GM18951 (cell line): ENCODE data around the gene EFCAB8.
"Not testable (repeated sequence)": the region's sequence is repeated elsewhere in the genome, so short reads cannot be mapped to it uniquely, and the experiment has no call there.

Source experiments
- POLR2A ChIP-seq: IDR thresholded peaks from 4 replicates; pipeline ENCODE4 v1.6.1; 2011; ENCODE audit warnings: mild to moderate bottlenecking; ENCODE audit not compliant: insufficient read length, insufficient read depth; ENCODE audit errors: extremely low read depth
- in situ Hi-C: fragments of 300-500 bp; cut with MboI; formaldehyde crosslinking; loops from one replicate; pipeline ENCODE4 v1.12.0; 2022; ENCODE audit warnings: low sequenced_read_pairs, mixed read lengths, inconsistent platforms; ENCODE audit not compliant: unreplicated experiment

The EFCAB8 gene

DNA sequence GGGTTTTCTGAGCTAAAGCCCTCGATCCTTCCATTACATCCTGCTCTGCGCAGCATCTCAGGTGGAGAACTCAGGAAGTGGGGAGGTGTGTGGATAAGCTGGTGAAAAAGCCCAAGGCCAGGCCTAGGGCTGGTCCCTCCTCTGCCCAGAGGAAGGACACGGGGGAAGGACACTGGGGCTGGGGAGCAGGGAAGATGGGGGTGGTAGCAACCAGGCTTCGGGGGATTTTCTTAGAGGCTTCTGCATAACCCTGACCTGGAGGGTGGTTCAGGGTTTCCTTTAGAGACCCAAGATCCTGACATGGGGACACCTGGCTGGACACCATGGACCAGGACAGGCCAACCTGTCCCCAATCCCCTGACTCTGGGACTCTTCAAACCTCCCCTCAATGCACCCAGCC, 107.7 kb downstream of the EFCAB8 start:
- no peak for TF ChIP-seq POLR2A
- in situ Hi-C loops, result no loop called here

DNA sequence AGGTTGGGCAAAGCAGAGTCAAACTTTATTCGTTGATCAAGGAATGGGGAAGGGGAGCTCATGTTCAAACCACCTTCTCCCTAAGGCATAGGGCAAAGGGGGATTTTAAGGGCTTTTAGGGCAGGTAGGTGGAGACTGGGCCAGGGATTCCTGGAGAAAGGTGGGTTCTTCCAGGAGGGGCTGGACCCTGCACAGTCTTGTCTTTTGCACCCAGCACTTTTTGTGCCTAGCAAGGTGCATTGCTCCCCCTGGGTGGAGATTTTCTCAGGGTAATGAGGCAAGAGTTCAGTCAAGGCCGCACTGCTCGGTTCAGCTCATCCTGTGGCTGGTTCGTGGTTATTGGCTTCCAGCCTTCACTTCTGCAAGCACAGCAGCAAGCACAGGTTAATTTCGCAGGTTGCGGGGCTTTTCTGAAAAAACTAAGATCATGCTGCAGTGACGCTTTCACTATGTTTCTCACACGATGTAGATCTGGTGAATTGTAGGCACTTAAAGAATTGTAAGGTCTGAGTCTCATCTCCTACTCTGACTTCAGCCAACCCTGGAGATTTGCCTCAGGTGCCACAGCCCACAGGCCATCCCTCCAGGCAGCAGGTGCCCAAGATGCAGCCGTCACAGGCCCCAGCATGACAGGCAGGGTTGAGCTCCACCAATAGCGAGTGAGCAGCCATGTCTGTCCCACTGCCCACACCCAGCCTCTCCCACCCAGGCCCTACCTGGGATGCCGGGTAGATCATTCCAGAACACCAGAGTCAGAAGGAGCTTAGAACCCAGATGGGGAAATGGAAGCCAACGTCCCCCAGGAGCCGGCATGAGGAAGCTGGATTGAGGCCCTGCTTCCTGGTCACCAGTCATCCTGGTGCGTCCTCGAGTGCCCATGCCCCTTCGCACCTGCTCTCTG, 108.4 kb downstream of the EFCAB8 start:
- no peak for TF ChIP-seq POLR2A
- in situ Hi-C loops, result no loop called here

DNA sequence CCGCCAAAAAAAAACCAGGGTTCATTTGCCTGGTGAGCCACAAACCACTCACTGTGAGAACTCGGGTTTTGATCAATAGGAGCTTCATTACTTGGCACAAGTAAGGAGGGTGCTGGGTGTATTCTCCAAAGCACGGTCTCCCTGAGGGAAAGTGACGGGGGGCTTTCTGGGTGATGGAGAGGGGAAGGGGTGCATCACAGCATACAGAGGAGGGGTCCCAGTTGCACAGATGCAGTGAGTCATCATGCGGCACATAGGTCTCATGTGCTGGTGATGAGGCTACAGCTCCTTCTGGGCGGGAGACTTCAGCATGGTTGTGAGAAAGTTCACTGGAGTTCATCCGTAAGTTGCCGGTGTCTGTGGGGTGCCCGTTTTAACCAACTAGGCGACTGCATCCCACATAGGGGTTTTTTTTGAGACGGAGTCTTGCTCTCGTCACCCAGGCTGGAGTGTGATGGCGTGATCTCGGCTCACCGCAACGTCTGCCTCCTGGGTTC, 109.3 kb downstream of the EFCAB8 start:
- no peak for TF ChIP-seq POLR2A
- in situ Hi-C loops, result no loop called here

DNA sequence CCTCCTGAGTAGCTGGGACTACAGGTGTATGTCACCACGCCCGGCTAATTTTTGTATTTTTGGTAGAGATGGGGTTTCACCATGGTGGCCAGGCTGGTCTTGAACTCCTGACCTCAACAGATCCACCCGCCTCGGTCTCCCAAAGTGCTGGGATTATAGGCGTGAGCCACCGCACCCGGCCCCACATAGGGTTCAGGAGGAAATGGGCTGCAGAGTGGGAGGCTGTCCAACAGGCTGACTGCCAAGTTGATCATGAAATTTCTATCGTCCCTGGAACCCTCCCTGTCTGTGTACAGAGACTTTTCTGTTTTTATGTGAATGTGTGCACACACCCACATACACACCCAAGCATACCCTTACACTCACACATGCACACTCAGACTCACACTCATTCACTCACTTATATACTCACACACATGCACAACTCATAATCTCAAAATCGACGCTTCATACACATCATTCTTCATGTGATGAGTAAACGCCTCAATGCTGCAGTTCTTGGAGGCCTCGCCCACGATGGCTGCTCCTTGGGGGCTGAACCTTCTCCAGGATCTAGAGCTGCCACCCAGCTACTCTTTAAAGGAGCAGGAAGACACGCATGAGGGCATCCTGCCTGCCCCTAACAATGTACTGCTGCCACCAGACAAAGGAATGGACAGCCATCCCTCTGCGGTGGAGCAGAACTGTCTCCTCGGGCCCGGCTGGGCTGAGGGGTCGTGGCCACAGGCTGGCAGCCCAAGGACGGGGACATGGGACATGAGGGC, 109.9 kb downstream of the EFCAB8 start:
- TF ChIP-seq POLR2A, result no peak
- in situ Hi-C loops, result no loop called here

DNA sequence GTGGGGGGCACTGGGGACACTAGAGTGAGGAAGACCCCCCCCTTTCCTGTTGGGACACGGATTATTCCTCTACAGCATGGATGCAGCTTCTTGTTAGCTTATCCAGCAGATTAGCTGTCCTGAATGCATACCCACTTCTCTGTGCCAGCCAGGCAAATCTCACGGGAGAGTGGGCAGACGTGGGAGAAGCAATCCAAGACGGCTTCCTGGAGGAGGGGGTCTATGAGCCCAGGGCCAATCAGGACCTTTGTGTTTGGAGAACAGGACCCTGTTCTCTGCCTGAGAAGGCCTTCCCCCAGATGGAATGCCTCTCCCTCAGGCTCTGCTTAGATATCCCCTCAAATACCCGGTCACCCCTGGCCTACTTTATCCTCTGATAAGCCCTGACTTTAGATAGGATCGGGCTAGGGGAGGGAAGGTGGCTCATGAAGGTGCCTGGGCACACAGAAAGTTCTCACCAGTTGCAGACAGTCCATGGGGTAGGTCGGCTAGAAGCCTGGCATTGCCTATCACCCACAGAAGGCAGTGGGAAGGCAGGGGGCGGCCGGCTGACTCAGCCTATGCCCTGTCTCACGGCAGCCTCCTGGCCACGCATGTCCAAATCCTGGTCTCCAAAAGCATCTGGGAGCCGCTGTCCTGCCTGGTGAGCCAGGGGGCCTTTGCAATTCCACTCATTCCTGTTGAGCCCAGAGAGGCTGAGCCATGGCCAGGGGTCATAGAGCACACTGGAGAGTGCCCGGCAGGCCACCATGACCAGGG, 110.8 kb downstream of the EFCAB8 start:
- no peak for TF ChIP-seq POLR2A
- in situ Hi-C loops, result no loop called here

DNA sequence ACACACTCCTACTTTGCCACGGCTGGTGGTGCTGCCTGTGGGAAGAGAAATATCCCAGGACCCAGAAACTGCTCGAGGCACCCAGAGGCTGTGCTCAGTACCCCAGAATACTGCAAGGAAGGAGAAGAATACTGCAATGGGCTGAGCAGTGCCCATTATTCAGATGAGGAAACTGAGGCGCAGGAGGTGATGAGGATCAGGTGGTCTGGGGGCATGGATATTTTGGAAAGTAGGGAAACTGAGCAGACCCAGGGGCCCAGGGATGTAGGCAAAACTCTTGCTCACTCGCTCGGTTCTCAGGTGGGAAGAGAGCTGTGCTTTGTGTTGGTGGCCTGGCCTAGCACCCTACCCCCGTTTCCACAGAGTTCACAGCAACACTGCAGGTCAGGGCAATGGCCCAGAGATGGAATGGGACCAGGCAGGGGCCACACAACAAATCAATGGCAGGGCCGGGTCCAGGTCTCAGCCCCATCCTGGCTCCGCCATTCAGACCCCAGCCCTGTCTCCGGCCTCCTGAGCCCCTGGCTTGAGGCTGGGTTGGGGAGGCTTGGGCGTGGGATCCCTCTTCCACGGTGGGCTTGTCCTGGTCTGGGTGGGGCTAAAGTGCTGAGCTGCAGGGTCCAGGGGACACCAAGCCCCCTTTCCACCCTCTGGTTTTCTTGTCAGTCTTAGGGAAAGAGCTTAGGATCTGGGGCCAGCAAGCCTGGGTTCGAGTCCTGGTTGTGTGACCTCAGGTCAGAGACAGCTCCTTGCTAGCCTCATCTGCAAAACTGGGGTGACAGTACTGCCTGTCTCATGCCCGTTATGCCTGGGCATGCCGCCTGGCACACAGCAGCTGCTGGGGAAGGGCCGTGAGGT, 111.6 kb downstream of the EFCAB8 start:
- no peak for TF ChIP-seq POLR2A
- in situ Hi-C loops, result no loop called here

DNA sequence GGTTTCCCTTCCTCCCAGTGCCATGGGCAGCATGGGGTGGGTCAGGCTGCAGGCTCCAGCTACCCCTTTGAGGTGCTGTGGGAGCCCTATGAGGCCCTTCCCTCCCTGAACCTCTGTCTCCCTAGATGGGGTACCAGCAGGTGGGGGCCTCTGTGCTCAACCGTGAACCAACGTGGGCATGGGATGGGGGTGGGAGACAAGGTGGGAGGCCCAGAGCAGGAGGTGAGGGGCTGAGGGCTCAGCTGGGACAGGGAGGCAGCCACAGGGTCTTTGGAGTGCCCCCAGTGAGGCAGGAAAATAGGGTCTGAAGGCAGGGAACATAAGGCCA, 112.2 kb downstream of the EFCAB8 start:
- in situ Hi-C loops, result no loop called here
- TF ChIP-seq POLR2A, result no peak

DNA sequence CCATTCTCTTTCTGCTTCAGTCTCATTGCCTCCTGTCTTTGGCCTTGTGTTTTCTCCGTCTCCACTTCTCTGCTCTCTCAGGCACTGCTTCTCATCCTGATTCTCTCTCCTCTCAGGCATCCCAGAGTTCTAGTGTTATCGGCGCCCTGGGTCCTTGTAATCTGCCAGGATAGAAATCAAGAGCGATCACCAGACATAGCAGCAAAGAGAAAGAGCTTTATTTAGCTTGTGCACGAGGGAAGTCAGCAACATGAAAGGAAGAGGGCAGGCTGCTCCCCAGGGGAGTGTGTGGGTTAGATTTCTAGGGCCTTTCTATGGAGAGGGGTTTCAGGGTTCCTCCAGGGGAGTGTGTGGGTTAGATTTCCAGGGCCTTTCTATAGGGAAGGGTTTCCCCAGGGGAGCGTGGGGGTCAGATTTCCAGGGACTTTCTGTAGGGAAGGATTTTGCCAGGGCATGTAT, 113.0 kb downstream of the EFCAB8 start:
- no peak for TF ChIP-seq POLR2A
- in situ Hi-C loops, result no loop called here

DNA sequence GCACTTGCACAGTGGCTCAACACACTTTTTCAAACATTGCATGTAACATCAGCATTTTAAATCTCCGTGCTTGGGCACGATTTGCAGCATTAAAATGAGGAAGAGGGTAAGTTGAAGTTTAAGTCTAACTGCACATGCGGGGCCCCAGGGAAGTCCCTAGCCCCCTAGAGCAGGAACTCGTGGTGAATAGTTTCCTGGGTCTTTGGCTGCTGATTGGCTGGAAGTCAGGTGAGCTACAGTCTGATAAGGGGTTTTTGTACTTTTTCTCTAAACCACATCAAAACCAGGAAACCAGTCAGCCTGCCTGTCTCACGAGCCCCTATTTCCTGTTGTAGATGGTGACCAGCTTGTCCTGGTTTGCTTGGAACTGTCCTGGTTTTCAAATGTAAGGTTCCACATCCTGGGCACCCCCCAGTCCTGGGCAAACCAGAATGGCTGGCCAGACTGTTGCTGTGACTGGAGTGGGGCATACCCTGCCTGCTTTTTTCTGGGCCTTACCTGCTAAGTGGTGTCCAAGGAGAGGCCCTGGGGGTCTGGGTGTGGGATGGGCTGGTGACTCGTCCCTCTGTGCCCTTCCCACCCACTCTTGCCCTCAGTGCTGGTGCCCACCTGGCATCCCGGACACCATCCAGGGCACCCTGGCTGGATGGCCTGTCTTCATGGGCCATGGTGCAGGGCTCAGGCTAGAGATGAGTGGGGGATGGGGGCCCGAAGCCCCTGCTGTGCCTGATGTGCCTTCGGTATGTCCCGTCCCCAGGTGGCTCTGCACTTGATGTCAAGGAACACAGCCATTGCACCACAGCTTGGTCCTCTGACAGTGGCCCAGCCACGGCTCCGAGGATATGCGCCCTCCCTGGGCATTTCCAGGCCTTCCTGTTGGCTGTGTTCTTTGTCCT, 113.7 kb downstream of the EFCAB8 start:
- in situ Hi-C loops, result no loop called here
- peak; percentile 41 for TF ChIP-seq POLR2A

DNA sequence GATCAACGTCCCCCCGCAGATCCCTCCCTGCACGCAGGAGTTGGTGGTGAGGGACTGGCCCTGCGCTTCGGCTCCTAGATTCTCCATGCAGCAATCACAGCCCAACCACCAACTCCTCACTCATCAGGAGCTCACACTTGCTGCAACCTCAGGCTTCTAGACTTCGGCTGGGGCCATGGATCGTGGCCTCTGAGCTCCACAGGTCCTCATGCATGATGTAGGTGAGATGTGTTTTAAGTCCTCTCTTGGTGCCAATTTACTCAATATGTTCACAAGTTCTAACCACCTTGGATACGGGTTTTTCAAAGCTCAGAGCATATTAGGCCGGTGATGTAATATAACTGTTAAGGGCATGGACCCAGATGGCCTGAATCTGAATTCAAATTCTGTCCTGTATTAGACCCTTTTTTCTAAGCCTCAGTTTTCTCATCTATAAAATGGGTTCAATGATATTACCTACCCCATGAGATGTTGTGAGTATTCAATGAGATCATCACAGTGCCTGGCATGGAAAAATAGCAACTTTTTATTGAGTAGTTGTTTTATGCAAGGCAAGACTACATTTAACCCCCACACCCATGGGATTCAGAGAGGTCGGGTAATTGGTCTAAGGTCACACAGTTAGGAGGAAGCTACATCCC, 114.5 kb downstream of the EFCAB8 start:
- TF ChIP-seq POLR2A, result no peak
- in situ Hi-C loops, result no loop called here

DNA sequence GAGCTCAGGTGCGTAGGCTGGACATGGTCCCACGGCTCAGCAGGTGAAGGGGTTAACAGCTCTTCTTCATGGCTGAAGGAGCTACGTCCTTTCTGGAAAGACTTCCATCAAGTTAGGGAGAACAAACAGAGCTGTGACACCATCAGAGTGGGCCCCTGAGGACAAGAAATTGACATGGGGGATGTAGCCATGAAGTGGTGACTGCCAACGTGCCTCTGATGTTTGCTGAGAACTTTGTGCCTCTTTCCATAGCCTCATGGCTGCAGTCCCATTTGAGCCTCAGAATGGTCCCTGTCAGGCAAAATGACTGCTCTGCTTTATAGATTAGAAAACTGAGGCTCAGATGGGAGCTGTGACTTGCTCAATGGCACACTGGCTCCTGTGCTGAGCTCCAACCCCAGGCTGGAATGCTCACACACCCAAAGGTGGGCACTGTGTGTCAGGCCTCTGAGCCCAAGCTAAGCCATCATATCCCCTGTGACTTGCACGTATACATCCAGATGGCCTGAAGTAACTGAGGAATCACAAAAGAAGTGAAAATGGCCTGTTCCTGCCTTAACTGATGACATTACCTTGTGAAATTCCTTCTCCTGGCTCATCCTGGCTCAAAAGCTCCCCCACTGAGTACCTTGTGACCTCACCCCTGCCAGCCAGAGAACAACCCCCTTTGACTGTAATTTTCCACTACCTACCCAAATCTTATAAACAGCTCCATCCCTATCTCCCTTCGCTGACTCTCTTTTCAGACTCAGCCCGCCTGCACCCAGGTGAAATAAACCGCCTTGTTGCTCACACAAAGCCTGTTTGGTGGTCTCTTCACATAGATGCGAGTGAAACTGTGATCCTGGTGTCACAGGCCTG, 115.7 kb downstream of the EFCAB8 start:
- in situ Hi-C loops, result not testable (repeated sequence)

DNA sequence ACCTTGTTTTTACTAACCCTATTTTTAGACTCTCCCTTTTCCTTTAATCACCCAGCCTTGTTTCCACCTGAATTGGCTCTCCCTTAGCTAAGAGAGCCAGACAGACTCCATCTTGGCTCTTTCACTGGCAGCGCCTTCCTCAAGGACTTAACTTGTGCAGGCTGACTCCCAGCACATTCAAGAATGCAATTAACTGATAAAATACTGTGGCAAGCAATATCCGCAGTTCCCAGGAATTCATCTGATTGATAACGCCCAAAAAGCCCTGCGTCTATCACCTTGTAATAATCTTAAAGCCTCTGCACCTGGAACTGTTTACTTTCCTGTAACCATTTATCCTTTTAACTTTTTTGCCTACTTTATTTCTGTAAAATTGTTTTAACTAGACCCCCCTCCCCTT, 116.4 kb downstream of the EFCAB8 start:
- in situ Hi-C loops, result not testable (repeated sequence)
